ENCODE measurements around the gene MRPS27. TPM values are rescaled to one million over a fixed set of nuclear protein-coding genes. Genes with fewer than 3 reads are reported as not detected.
"Not testable (repeated sequence)": the region's sequence is repeated elsewhere in the genome, so short reads cannot be mapped to it uniquely, and the experiment has no call there.

MRPS27 gene
- total RNA-seq, 2 donors from 2014 or later = 42.9 to 58.8 TPM

- Histone ChIP-seq H3K27ac (peak overlapping the region; percentile 73 to 96), H3K4me1 (ENCODE audit: control insufficient read depth in 1 of 2, low read depth in 2 of 2) (peaks cover 18 to 88% of the 10 kb centered on the region in 2 donors), H3K27me3 (replicated peaks; ENCODE audit: insufficient read depth) (no peaks in the 10 kb centered on the region), H3K9me3 (no peaks in the 10 kb centered on the region), H3K4me3 (peak overlapping the region; percentile 66), H3K36me3 (peaks cover 7% of the 10 kb centered on the region)
- peak; percentile 29 for ATAC-seq (ENCODE audit: insufficient number of reproducible peaks, low FRiP score, low read depth)
- no peak for TF ChIP-seq CTCF (IDR thresholded peaks at IDR 0.05)
- DNase-seq (ENCODE audit: low spot score) = no peak
Measured at GRCh38 chr5:72179816-72180440, 140.1 kb downstream of the MRPS27 start.

GRCh38 chr5:72179028-72179815 lies 140.8 kb downstream of the MRPS27 start:
- peak overlapping the region; percentile 66 for H3K4me3 ChIP-seq
- no peaks in the 10 kb centered on the region for H3K27me3 ChIP-seq (replicated peaks; ENCODE audit: insufficient read depth)
- peaks cover 5% of the 10 kb centered on the region for H3K36me3 ChIP-seq
- ATAC-seq (ENCODE audit: insufficient number of reproducible peaks, low FRiP score, low read depth) = peak; percentile 87
- peak overlapping the region; percentile 73 to 96 for H3K27ac ChIP-seq
- no peaks in the 10 kb centered on the region for H3K9me3 ChIP-seq
- H3K4me1 ChIP-seq (ENCODE audit: control insufficient read depth in 1 of 2, low read depth in 2 of 2) = peaks cover 16 to 85% of the 10 kb centered on the region in 2 donors
- no peak for TF ChIP-seq CTCF (IDR thresholded peaks at IDR 0.05)
- DNase-seq (ENCODE audit: low spot score) = peak; percentile 78

GRCh38 chr5:72177538-72177937 lies 142.5 kb downstream of the MRPS27 start:
- no peak for TF ChIP-seq CTCF (IDR thresholded peaks at IDR 0.05)
- no peaks in the 10 kb centered on the region for H3K27me3 ChIP-seq (replicated peaks; ENCODE audit: insufficient read depth)
- peaks cover 8 to 85% of the 10 kb centered on the region in 2 donors for H3K4me1 ChIP-seq (ENCODE audit: control insufficient read depth in 1 of 2, low read depth in 2 of 2)
- no peaks in the 10 kb centered on the region for H3K9me3 ChIP-seq
- H3K4me3 ChIP-seq = no peak overlapping the region
- ATAC-seq (ENCODE audit: insufficient number of reproducible peaks, low FRiP score, low read depth) = no peak
- H3K36me3 ChIP-seq = no peaks in the 10 kb centered on the region
- DNase-seq (ENCODE audit: low spot score) = no peak
- peak overlapping the region; percentile 73 to 96 for H3K27ac ChIP-seq

- Histone ChIP-seq H3K36me3 (no peaks in the 10 kb centered on the region), H3K4me3 (no peak overlapping the region), H3K27me3 (replicated peaks; ENCODE audit: insufficient read depth) (no peaks in the 10 kb centered on the region), H3K4me1 (ENCODE audit: control insufficient read depth in 1 of 2, low read depth in 2 of 2) (peaks cover 0 to 87% of the 10 kb centered on the region in 2 donors), H3K9me3 (no peaks in the 10 kb centered on the region), H3K27ac (peak overlapping the region; percentile 64 to 66)
- ATAC-seq (ENCODE audit: insufficient number of reproducible peaks, low FRiP score, low read depth) (no peak), DNase-seq (ENCODE audit: low spot score) (no peak)
- no peak for TF ChIP-seq CTCF (IDR thresholded peaks at IDR 0.05)
Measured at GRCh38 chr5:72172786-72173185, 147.3 kb downstream of the MRPS27 start.

GRCh38 chr5:72171667-72172066 lies 148.4 kb downstream of the MRPS27 start:
- Histone ChIP-seq H3K9me3 (no peaks in the 10 kb centered on the region), H3K27me3 (replicated peaks; ENCODE audit: insufficient read depth) (no peaks in the 10 kb centered on the region), H3K27ac (peak overlapping the region; percentile 64 to 66), H3K4me1 (ENCODE audit: control insufficient read depth in 1 of 2, low read depth in 2 of 2) (peaks cover 5 to 87% of the 10 kb centered on the region in 2 donors), H3K36me3 (no peaks in the 10 kb centered on the region), H3K4me3 (no peak overlapping the region)
- DNase-seq (ENCODE audit: low spot score) = no peak
- peak; percentile 31 for ATAC-seq (ENCODE audit: insufficient number of reproducible peaks, low FRiP score, low read depth)
- TF ChIP-seq CTCF (IDR thresholded peaks at IDR 0.05) = no peak

- not testable (repeated sequence) for ATAC-seq (ENCODE audit: insufficient number of reproducible peaks, low FRiP score, low read depth); H3K9me3 ChIP-seq; H3K4me3 ChIP-seq; H3K36me3 ChIP-seq; DNase-seq (ENCODE audit: low spot score); H3K27me3 ChIP-seq (replicated peaks; ENCODE audit: insufficient read depth)
- Histone ChIP-seq H3K4me1 (ENCODE audit: control insufficient read depth in 1 of 2, low read depth in 2 of 2) (peaks cover 9 to 87% of the 10 kb centered on the region in 2 donors), H3K27ac (peak overlapping the region; percentile 64 to 66)
Measured at GRCh38 chr5:72171181-72171580, 148.9 kb downstream of the MRPS27 start.
